NB4 (cell line): Measurements from ENCODE around the gene PLA2R1.

ENCODE experiments used
- DNase-seq: peaks from one replicate; pipeline ENCODE4 v3.0.0; 2010; ENCODE audit warnings: low read depth
- H3K4me3 ChIP-seq: one replicate; pipeline ENCODE4 v1.5.1; 2011; ENCODE audit warnings: mild to moderate bottlenecking, low read depth, low read length, moderate library complexity
- MYC ChIP-seq: IDR thresholded peaks from 2 replicates; pipeline ENCODE4 v1.6.1; 2011; ENCODE audit warnings: low read depth, low read length
- POLR2A ChIP-seq: IDR thresholded peaks from 2 replicates; pipeline ENCODE4 v1.6.1; 2011; ENCODE audit warnings: mild to moderate bottlenecking; ENCODE audit not compliant: insufficient read length; ENCODE audit errors: extremely low read depth
- TF ChIP-seq, protein P1 (sequence below): IDR thresholded peaks from 2 replicates; pipeline ENCODE4 v1.6.1; 2011; ENCODE audit warnings: low read depth, low read length
- TF ChIP-seq, protein P2 (sequence below): IDR thresholded peaks from one replicate; pipeline ENCODE4 v1.5.1; 2012; ENCODE audit warnings: low read depth, low read length

Gene PLA2R1

DNA sequence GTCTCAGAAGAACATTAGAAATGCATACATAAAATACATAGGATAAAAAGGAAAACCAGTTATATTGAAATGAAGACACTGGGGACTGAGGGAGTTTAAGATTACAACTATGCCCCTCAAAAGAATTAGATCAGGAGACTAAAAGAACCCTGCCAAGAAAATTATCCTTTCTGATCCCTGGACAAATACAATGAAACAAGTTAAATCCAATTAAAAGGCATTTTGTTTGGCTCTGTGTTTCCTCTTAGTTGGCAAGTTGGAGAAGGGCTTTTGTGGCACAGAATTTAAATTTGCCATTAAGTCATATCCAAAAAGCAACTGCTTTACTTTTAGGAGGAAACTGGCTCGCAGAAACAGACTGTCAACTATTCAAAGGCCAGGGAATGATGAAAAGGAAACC is 165.3 kb downstream of the PLA2R1 start:
- no peak overlapping the region for H3K4me3 ChIP-seq
- TF ChIP-seq, protein P1, sequence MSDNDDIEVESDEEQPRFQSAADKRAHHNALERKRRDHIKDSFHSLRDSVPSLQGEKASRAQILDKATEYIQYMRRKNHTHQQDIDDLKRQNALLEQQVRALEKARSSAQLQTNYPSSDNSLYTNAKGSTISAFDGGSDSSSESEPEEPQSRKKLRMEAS, result no peak
- TF ChIP-seq, protein P2, sequence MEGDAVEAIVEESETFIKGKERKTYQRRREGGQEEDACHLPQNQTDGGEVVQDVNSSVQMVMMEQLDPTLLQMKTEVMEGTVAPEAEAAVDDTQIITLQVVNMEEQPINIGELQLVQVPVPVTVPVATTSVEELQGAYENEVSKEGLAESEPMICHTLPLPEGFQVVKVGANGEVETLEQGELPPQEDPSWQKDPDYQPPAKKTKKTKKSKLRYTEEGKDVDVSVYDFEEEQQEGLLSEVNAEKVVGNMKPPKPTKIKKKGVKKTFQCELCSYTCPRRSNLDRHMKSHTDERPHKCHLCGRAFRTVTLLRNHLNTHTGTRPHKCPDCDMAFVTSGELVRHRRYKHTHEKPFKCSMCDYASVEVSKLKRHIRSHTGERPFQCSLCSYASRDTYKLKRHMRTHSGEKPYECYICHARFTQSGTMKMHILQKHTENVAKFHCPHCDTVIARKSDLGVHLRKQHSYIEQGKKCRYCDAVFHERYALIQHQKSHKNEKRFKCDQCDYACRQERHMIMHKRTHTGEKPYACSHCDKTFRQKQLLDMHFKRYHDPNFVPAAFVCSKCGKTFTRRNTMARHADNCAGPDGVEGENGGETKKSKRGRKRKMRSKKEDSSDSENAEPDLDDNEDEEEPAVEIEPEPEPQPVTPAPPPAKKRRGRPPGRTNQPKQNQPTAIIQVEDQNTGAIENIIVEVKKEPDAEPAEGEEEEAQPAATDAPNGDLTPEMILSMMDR, result no peak
- TF ChIP-seq MYC (no peak), POLR2A (no peak)
- DNase-seq, result no peak

DNA sequence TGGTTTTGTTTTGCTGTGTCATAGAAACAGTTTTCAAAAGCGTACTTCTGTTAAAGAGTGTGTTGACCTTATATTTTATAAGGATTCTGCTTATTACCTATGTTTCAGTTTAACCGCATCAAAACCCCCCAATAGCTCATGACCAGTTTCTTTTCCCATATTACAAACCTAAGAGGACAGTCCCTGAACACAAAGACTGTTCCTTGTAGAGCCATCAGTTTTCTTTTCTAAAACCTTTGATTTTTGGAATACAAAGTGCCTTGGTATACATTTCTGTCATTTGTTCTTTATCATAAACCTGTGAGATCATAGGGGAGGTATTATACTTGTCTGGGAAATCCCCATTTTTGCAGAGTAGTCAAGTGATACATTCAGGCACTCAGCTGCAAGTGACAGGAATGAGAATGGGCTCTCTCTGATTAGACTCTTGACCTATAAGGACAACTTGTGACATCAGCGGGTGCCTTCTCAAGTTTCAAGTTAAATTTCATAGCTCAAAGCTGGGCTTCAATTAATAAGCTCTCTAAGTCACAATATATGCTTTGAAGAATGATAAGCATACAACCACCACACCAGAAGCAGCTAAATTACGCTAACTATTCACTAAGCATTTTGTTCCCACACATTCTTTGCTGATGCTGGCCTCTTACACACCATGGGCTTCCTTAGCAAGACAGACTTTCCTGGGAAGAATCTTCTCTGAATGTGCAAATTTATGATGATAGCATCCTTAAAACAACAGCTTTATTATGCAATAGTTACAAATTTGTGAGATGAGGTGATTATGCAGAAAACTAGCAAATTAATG is 167.0 kb downstream of the PLA2R1 start:
- no peak overlapping the region for H3K4me3 ChIP-seq
- TF ChIP-seq POLR2A (no peak), MYC (no peak)
- TF ChIP-seq, protein P1, result no peak
- TF ChIP-seq, protein P2, result no peak
- DNase-seq, result no peak

DNA sequence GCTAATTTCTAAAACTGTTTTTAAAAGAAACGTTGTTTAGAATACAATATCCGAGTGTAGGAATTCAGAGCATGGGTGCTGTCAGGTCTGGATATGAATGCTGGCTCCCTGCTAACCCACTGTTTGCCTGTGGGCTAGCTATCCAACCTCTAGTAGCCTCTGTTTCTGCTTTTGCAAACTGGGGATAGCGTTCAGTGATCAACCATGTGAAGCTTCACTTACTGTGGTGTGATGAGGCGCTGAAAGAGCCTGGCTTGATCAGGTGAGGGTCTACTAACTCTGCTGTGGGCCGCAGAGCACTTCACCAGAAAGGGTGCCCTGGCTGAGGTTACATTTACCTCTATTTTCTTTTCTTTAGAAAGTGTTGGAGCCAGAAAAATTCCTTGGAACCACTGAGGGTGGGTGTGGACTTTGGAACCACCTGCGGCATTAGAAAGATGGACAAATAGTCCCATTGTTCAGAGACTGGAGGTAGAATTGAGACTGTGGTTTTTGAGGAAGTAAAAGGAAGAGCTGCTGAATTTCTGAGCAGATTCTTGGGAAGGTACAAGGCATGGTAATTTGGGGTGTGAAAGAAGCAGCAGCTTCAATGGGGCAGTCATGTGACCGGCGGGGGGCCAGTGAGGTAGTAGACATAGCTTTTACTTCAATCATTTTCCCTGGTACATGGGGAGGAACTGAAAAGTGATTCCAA is 168.1 kb downstream of the PLA2R1 start:
- H3K4me3 ChIP-seq, result no peak overlapping the region
- TF ChIP-seq MYC (no peak), POLR2A (no peak)
- TF ChIP-seq, protein P1, result no peak
- TF ChIP-seq, protein P2, result no peak

DNA sequence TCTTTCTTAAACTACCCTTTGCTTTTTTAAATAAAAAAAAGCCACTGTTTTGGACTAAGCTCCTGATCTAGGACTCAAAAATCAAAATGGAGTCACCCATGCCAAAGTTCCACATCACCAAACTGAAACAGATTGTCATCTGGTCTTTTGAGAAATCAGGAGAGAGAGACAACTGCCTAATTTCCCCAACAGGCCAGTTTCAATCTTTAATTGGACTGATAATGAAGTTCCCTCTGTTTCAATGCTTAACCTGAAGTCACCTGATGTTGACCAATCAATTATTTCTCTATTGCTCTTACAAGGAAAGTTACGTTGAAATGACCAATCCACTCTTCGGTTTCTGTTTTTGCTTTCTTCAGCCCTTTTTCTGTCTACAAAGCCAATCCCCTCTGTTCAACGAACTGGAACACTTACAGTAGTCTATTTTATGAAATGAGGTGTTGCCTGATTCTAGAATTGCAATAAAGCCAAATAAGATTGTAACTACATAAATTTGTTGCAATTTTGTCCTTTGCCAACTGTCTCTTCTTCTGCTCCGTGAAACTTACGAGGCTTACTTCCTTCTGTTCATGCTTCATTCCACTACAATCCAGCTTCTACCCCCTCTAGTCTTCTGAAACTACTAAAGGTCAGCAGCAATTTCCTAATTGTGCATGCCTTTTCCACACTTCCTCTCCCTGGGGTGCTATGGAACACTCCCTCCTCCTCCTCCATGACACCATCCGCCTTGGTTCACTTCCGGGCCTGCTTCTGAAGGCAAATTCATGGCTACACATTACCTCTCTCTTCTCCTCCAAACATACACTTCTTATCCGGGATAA is 169.2 kb downstream of the PLA2R1 start:
- no peak overlapping the region for H3K4me3 ChIP-seq
- TF ChIP-seq, protein P1, result no peak
- TF ChIP-seq POLR2A, result no peak
- TF ChIP-seq MYC, result no peak
- TF ChIP-seq, protein P2, result no peak
- DNase-seq, result no peak

More for the DNA sequence above, 168.1 kb downstream of the PLA2R1 start:
- no peak for DNase-seq

DNA sequence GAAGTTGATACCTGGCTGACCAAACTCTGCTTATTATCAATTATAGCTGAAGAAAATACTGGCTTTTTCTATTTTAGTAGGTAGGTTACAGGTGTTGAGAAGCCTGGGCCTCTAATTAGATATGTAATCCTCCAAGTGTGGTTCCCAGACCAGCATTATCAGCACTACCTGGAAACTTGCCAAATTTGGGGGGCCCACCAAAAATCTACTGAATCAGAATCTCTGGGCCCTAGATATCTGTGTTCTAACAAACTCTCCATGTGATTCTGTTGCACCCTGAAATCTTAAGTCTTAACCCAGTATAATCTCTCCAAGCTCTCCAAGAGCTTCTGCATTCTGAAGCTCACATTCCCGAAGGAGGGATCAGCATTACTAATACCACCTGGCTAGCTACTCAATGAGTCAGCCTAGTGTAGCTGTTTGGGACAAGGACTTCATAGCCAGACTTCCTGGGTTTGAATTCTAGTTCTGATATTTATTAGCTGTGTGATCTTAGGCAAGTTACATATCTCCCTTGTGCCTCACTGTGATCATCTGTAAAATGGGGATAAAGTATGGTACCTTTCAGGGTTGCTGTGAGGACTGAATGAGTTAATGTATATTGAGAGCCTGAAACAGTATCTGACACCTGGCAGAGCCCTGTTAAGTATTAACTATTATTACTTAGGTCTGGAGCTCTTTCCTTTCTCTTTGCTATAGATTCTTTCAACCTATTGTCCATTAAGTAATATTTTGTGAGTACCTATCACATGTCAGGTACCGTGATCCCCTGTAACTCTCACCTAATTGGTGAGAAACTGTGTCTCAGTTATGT is 170.3 kb downstream of the PLA2R1 start:
- TF ChIP-seq, protein P2, result no peak
- no peak for DNase-seq
- no peak overlapping the region for H3K4me3 ChIP-seq
